IMR-90 (cell line): ENCODE results near the gene ARHGAP36. TPM values are rescaled to one million over a fixed set of nuclear protein-coding genes. Genes with fewer than 3 reads are reported as not detected.

Experiments used
- ATAC-seq: fragments of 200-7000 bp; cut with Tn5 transposase; 2 replicates; pipeline ENCODE4 v1.9.1; 2020; ENCODE audit warnings: low read depth, mild to moderate bottlenecking, moderate library complexity
- BruUV-seq: library from RNA; stranded (reverse); fragments of 400-500 nt; replicated peaks from 2 replicates; lab custom pipeline; 2021; lab: Mats Ljungman, UMichigan
- CTCF ChIA-PET: fragments of 300-600 bp; formaldehyde crosslinking; extraction: SDS; loops from one replicate; lab custom pipeline; 2021; ENCODE audit warnings: antibody characterized with exemption; lab: Yijun Ruan, JAX
- POLR2A ChIA-PET: fragments of 300-600 bp; sonication (Branson Sonifier 250); formaldehyde crosslinking; loops from one replicate; lab custom pipeline; 2022; ENCODE audit warnings: antibody characterized with exemption; ENCODE audit not compliant: unreplicated experiment; lab: Charles Lee
- DNase-seq: peaks from one replicate; pipeline ENCODE4 v3.0.0; 2013
- H2AFZ ChIP-seq: replicated peaks from 2 replicates; pipeline ENCODE3; 2013; ENCODE audit warnings: low read length, mild to moderate bottlenecking; ENCODE audit not compliant: poor library complexity
- H2AK5ac ChIP-seq: 2 replicates; pipeline ENCODE4 v1.6.1; 2013; ENCODE audit warnings: low read depth, low read length, inconsistent platforms
- H2AK9ac ChIP-seq: replicated peaks from 2 replicates; pipeline ENCODE3; 2013; ENCODE audit warnings: mild to moderate bottlenecking, low read depth, low read length, moderate library complexity; ENCODE audit not compliant: poor library complexity
- H2BK120ac ChIP-seq: 2 replicates; pipeline ENCODE4 v1.6.1; 2013; ENCODE audit warnings: low read depth, low read length, inconsistent platforms
- H2BK15ac ChIP-seq: 3 replicates; pipeline ENCODE4 v1.6.1; 2013; ENCODE audit warnings: low read depth, low read length, inconsistent platforms
- H2BK20ac ChIP-seq: 2 replicates; pipeline ENCODE4 v1.6.1; 2013; ENCODE audit warnings: low read depth, mild to moderate bottlenecking, inconsistent platforms, low read length, moderate library complexity
- H2BK5ac ChIP-seq: 2 replicates; pipeline ENCODE4 v1.6.1; 2013; ENCODE audit warnings: mild to moderate bottlenecking, low read depth, low read length, inconsistent platforms; ENCODE audit not compliant: poor library complexity, severe bottlenecking
- H3K14ac ChIP-seq: replicated peaks from 2 replicates; pipeline ENCODE4 v1.6.1; 2013; ENCODE audit warnings: low read depth, low read length, inconsistent platforms
- H3K18ac ChIP-seq: 2 replicates; pipeline ENCODE4 v1.6.1; 2013; ENCODE audit warnings: low read depth, low read length, control low read depth
- H3K23ac ChIP-seq: 2 replicates; pipeline ENCODE4 v1.6.1; 2013; ENCODE audit warnings: low read depth, low read length, inconsistent platforms
- H3K27ac ChIP-seq: 2 replicates; pipeline ENCODE4 v1.5.1; 2013; ENCODE audit warnings: mild to moderate bottlenecking, control low read depth, low read length; ENCODE audit not compliant: insufficient read depth
- H3K27me3 ChIP-seq: 2 replicates; pipeline ENCODE4 v1.6.1; 2013; ENCODE audit warnings: low read length; ENCODE audit not compliant: control insufficient read depth, insufficient read depth
- H3K36me3 ChIP-seq: 2 replicates; pipeline ENCODE4 v1.6.1; 2013; ENCODE audit warnings: low read length, mixed read lengths; ENCODE audit not compliant: control insufficient read depth, insufficient read depth
- H3K4ac ChIP-seq: 2 replicates; pipeline ENCODE4 v1.6.1; 2013; ENCODE audit warnings: low read depth, low read length, inconsistent platforms
- H3K4me1 ChIP-seq: 2 replicates; pipeline ENCODE4 v1.6.1; 2013; ENCODE audit warnings: low read length, mixed read lengths; ENCODE audit not compliant: control insufficient read depth, insufficient read depth
- H3K4me2 ChIP-seq: 2 replicates; pipeline ENCODE4 v1.6.1; 2013; ENCODE audit warnings: low read depth, mild to moderate bottlenecking, control low read depth, low read length, moderate library complexity
- H3K4me3 ChIP-seq: 2 replicates; pipeline ENCODE4 v1.5.1; 2013; ENCODE audit warnings: low read depth, mild to moderate bottlenecking, control low read depth, low read length, moderate library complexity; ENCODE audit not compliant: insufficient read depth
- H3K56ac ChIP-seq: 2 replicates; pipeline ENCODE4 v1.6.1; 2013; ENCODE audit warnings: low read length, inconsistent platforms; ENCODE audit not compliant: insufficient read depth; ENCODE audit errors: extremely low read depth
- H3K79me1 ChIP-seq, 2 experiments: 2 replicates each; pipeline ENCODE4 v1.6.1; 2013; ENCODE audit warnings: low read length in 2 of 2, inconsistent platforms in 1 of 2, low read depth in 1 of 2
- H3K9ac ChIP-seq: 2 replicates; pipeline ENCODE4 v1.6.1; 2013; ENCODE audit warnings: low read depth, low read length, control low read depth
- H3K9me1 ChIP-seq: 2 replicates; pipeline ENCODE4 v1.6.1; 2013; ENCODE audit warnings: low read length, inconsistent platforms; ENCODE audit not compliant: insufficient read depth
- H3K9me3 ChIP-seq: 2 replicates; pipeline ENCODE4 v1.6.1; 2013; ENCODE audit warnings: low read length; ENCODE audit not compliant: control insufficient read depth, insufficient read depth
- H4K20me1 ChIP-seq: 2 replicates; pipeline ENCODE4 v1.6.1; 2013; ENCODE audit warnings: low read length, inconsistent platforms; ENCODE audit not compliant: insufficient read depth
- H4K5ac ChIP-seq: 2 replicates; pipeline ENCODE4 v1.6.1; 2013; ENCODE audit warnings: mild to moderate bottlenecking, low read depth, low read length, control low read depth
- H4K8ac ChIP-seq, 2 experiments: 2 replicates each; pipeline ENCODE4 v1.6.1; 2013; ENCODE audit warnings: low read depth in 2 of 2, low read length in 2 of 2, control low read depth in 1 of 2, inconsistent platforms in 1 of 2
- H4K91ac ChIP-seq: 2 replicates; pipeline ENCODE4 v1.6.1; 2013; ENCODE audit warnings: low read depth, low read length, inconsistent platforms; ENCODE audit not compliant: insufficient read depth
- MAZ ChIP-seq: IDR thresholded peaks from 2 replicates; pipeline ENCODE4 v1.6.1; 2012; ENCODE audit warnings: low read depth, mild to moderate bottlenecking, low read length, improper control_type of control experiment, moderate library complexity, borderline replicate concordance
- MXI1 ChIP-seq: IDR thresholded peaks from 2 replicates; pipeline ENCODE4 v1.6.1; 2012; ENCODE audit warnings: low read depth, mild to moderate bottlenecking, low read length, moderate library complexity, borderline replicate concordance
- SMC3 ChIP-seq: fragments of 150-350 bp; IDR thresholded peaks from 2 replicates; pipeline ENCODE4 v1.6.1; 2016; ENCODE audit warnings: low read depth, mild to moderate bottlenecking, antibody characterized with exemption, low read length, moderate library complexity
- WGBS, 2 experiments: methylation state at CpG; one replicate each; pipeline versions ENCODE4 v1.1.5 to v1.1.7; 2013; ENCODE audit warnings: missing lambda C conversion rate in 2 of 2; ENCODE audit not compliant: insufficient read length in 1 of 2; ENCODE audit errors: extremely low coverage in 2 of 2; 5-methylcytosine and 5-hydroxymethylcytosine counted together
- dilution Hi-C: fragments of 300-500 bp; cut with HindIII; formaldehyde crosslinking; loops from one replicate; pipeline ENCODE4 v1.14.3; 2018; ENCODE audit warnings: low sequenced_read_pairs; ENCODE audit not compliant: unreplicated experiment
- in situ Hi-C: fragments of 300-500 bp; cut with MboI; formaldehyde crosslinking; loops from 3 replicates; pipeline ENCODE4 v1.14.3; 2019; ENCODE audit warnings: low sequenced_read_pairs, inconsistent platforms, mixed read lengths
- intact Hi-C: fragments of 100-400 bp; cut with micrococcal nuclease; formaldehyde crosslinking; loops from 2 replicates; pipeline ENCODE4 v1.10.0; 2022
- polyA plus RNA-seq, 3 experiments: library from polyadenylated mRNA; depleted of rRNA; stranded (reverse); fragments of >200 nt; gene quantifications; 2 replicates each; pipeline ENCODE4 v1.2.3, GENCODE V29; 2012; ENCODE audit warnings: low replicate concordance in 1 of 3
- total RNA-seq: library from RNA; depleted of rRNA; stranded (reverse); fragments of >200 nt; gene quantifications from 2 replicates; pipeline ENCODE4 v1.2.3, GENCODE V29; 2012

The ARHGAP36 gene
- total and polyA plus RNA-seq, 2 of the 4 experiments (the other 2 are of a cell fraction), result not detected

- no peak for ATAC-seq
- H3K79me1 ChIP-seq, result no peaks in the 10 kb centered on the region
- H4K20me1 ChIP-seq, result no peaks in the 10 kb centered on the region
- in situ Hi-C loops, result no loop called here
- no peak overlapping the region for H4K5ac ChIP-seq
- H2BK15ac ChIP-seq, result no peak overlapping the region
- no peaks in the 10 kb centered on the region for H3K4me1 ChIP-seq
- no peak for DNase-seq
- no peak overlapping the region for H2BK5ac ChIP-seq
- H4K91ac ChIP-seq, result no peak overlapping the region
- no peak overlapping the region for H2AK5ac ChIP-seq
- H3K18ac ChIP-seq, result no peak overlapping the region
- POLR2A ChIA-PET, result no interaction called here
- no peak overlapping the region for H3K23ac ChIP-seq
- no peaks in the 10 kb centered on the region for H3K9me1 ChIP-seq
- H2BK20ac ChIP-seq, result no peak overlapping the region
- no CpG with 5 or more reads among the region's 9 CpGs for WGBS, 2 experiments
- BruUV-seq, result no TSS peak
- no peak overlapping the region for H3K4me3 ChIP-seq
- H3K4me2 ChIP-seq, result no peak overlapping the region
- no peak overlapping the region for H3K14ac ChIP-seq
- H3K9me3 ChIP-seq, result no peaks in the 10 kb centered on the region
- H2AK9ac ChIP-seq, result no peak overlapping the region
- TF ChIP-seq SMC3 (no peak), MXI1 (no peak), MAZ (no peak)
- no peaks in the 10 kb centered on the region for H3K36me3 ChIP-seq
- H4K8ac ChIP-seq, result no peak overlapping the region
- intact Hi-C loops, result no loop called here
- no peak overlapping the region for H3K56ac ChIP-seq
- H2AFZ ChIP-seq, result no peak overlapping the region
- H3K9ac ChIP-seq, result no peak overlapping the region
- peaks cover 6% of the 10 kb centered on the region for H3K27me3 ChIP-seq
- CTCF ChIA-PET, result no interaction called here
- no peak overlapping the region for H3K4ac ChIP-seq
- dilution Hi-C loops, result no loop called here
- no peak overlapping the region for H3K27ac ChIP-seq
- H2BK120ac ChIP-seq, result no peak overlapping the region
These were observed 440 bp upstream of the ARHGAP36 start for GRCh38 chrX:131057706-131058105.
